ENCODE measurements around the gene NAA10.

- no peak for TF ChIP-seq ZBTB17 (tag by site-specific recombination; IDR thresholded peaks at IDR 0.05)
- no peak for TF ChIP-seq ZSCAN23 (tag by site-specific recombination; IDR thresholded peaks at IDR 0.05)
These were observed 25.2 kb upstream of the NAA10 start for GRCh38 chrX:153960077-153960476.
